ENCODE results near the gene GNPDA1.
"Not testable (repeated sequence)": the region's sequence is repeated elsewhere in the genome, so short reads cannot be mapped to it uniquely, and the experiment has no call there.

Gene GNPDA1

GRCh38 chr5:142056816-142057696, 44.2 kb upstream of the GNPDA1 start:
- Histone ChIP-seq H3K27ac (replicated peaks) (no peak overlapping the region), H3K27me3 (ENCODE audit: insufficient read depth, poor library complexity, severe bottlenecking) (no peaks in the 10 kb centered on the region), H3K4me3 (replicated peaks; ENCODE audit: insufficient read depth, low read length) (no peak overlapping the region)
- DNase-seq (ENCODE audit: low read depth in 1 of 2, low spot score in 1 of 2), result no peak
- TF ChIP-seq GABPA (IDR thresholded peaks at IDR 0.05; ENCODE audit: low read depth) (no peak), REST (IDR thresholded peaks at IDR 0.05; ENCODE audit: insufficient replicate concordance, low read depth) (no peak), SPI1 (IDR thresholded peaks at IDR 0.05; ENCODE audit: borderline replicate concordance, low read depth) (no peak), POLR2AphosphoS5 (IDR thresholded peaks at IDR 0.05; ENCODE audit: low read depth) (no peak), CTCF (IDR thresholded peaks at IDR 0.05; ENCODE audit: insufficient read depth, low read length) (no peak)

GRCh38 chr5:142055301-142055700, 42.5 kb upstream of the GNPDA1 start:
- no peak overlapping the region for H3K4me3 ChIP-seq (replicated peaks; ENCODE audit: insufficient read depth, low read length)
- H3K27me3 ChIP-seq (ENCODE audit: insufficient read depth, poor library complexity, severe bottlenecking), result no peaks in the 10 kb centered on the region
- DNase-seq (ENCODE audit: low read depth in 1 of 2, low spot score in 1 of 2), result no peak
- TF ChIP-seq SPI1 (IDR thresholded peaks at IDR 0.05; ENCODE audit: borderline replicate concordance, low read depth), result no peak
- no peak for TF ChIP-seq CTCF (IDR thresholded peaks at IDR 0.05; ENCODE audit: insufficient read depth, low read length)
- H3K27ac ChIP-seq (replicated peaks), result no peak overlapping the region

GRCh38 chr5:142053426-142054151, 40.8 kb upstream of the GNPDA1 start:
- peak in 1 of 2 experiments; percentile 17 for DNase-seq (ENCODE audit: low read depth in 1 of 2, low spot score in 1 of 2)
- Histone ChIP-seq H3K27me3 (ENCODE audit: insufficient read depth, poor library complexity, severe bottlenecking) (no peaks in the 10 kb centered on the region), H3K4me3 (replicated peaks; ENCODE audit: insufficient read depth, low read length) (no peak overlapping the region), H3K27ac (replicated peaks) (no peak overlapping the region)
- TF ChIP-seq SPI1 (IDR thresholded peaks at IDR 0.05; ENCODE audit: borderline replicate concordance, low read depth) (peak; percentile 57; the same call in 1 of the 2 replicates), CTCF (IDR thresholded peaks at IDR 0.05; ENCODE audit: insufficient read depth, low read length) (no peak), REST (IDR thresholded peaks at IDR 0.05; ENCODE audit: insufficient replicate concordance, low read depth) (no peak), POLR2AphosphoS5 (IDR thresholded peaks at IDR 0.05; ENCODE audit: low read depth) (no peak)

- not testable (repeated sequence) for H3K4me3 ChIP-seq (replicated peaks; ENCODE audit: insufficient read depth, low read length); DNase-seq (ENCODE audit: low read depth in 1 of 2, low spot score in 1 of 2); H3K27me3 ChIP-seq (ENCODE audit: insufficient read depth, poor library complexity, severe bottlenecking); H3K27ac ChIP-seq (replicated peaks)
Measured at GRCh38 chr5:142052026-142052425, 39.2 kb upstream of the GNPDA1 start.
